HG02610 (cell line): Measurements from ENCODE around the gene PLXNA1.

ENCODE experiments used
- ATAC-seq: cut with Tn5 transposase; IDR thresholded peaks from one replicate; pipeline ENCODE4 v1.9.1; 2021; ENCODE audit warnings: mild to moderate bottlenecking, moderate library complexity; ENCODE audit not compliant: unreplicated experiment

Gene PLXNA1

GRCh38 chr3:127015282-127016042 is 32.5 kb downstream of the PLXNA1 start:
- no peak for ATAC-seq

DNA sequence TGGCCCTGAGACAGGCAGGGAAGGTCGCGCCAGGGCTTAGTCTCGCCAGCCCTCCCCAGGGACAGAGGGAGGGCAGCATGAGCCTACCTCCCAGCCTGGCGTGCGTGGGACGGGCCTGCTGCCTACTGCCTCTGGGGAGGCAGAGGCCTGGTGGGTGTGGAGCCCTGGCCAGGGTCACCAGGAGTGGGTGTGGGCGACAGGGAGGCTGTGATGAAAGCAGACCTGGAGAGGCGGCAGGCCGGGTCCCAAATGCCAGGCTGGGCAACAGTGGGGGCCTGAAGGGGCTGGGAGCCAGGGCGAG is 33.1 kb downstream of the PLXNA1 start:
- ATAC-seq, result no peak

GRCh38 chr3:127016461-127016860 is 33.5 kb downstream of the PLXNA1 start:
- ATAC-seq, result no peak

DNA sequence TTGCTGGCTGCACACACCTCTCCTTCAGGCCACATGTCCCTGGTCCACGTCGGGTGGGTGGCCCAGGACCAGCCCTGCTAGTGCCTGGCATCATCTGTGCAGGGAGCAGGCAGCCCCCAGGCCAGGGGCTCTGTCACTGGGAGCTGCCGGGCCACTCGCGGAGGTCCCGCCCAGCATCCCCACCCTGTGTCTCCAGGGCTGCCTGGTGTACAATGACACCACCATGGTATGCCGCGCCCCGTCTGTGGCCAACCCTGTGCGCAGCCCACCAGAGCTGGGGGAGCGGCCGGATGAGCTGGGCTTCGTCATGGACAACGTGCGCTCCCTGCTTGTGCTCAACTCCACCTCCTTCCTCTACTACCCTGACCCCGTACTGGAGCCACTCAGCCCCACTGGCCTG is 34.3 kb downstream of the PLXNA1 start:
- ATAC-seq, result no peak

DNA sequence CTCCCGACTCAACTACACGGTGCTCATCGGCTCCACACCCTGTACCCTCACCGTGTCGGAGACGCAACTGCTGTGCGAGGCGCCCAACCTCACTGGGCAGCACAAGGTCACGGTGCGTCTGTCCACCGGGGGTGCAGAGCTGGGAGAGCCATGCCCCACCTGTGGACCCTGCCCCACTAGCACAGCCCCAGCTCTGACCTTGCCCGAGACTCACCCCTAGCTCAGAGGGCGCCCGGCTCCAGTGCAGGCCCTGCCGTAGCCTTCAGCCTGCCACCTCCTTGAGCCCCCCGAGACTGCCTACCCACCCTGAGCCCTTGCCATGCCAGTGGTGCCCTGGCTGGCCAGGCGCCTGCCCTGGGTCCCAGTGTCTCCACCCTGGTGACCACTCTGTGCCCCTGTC is 34.9 kb downstream of the PLXNA1 start:
- ATAC-seq, result no peak

DNA sequence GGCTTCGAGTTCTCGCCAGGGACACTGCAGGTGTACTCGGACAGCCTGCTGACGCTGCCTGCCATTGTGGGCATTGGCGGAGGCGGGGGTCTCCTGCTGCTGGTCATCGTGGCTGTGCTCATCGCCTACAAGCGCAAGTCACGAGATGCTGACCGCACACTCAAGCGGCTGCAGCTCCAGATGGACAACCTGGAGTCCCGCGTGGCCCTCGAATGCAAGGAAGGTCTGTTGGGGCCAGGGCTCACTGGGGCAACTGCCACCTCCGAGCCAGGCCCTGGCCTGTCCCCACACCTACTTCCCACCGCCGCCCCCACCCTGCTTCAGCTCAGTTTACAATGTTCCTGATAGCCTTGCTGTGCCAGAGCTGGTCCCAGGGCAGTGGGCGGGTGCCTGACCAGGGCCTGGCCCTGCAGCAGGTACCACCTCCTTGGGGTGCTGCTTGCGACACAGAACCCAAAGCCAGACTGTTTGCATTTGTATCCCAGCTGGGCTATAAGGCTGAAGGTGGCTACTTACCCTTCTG is 35.5 kb downstream of the PLXNA1 start:
- no peak for ATAC-seq

GRCh38 chr3:127019449-127019848 is 36.5 kb downstream of the PLXNA1 start:
- ATAC-seq, result no peak

- ATAC-seq, result no peak
These were observed 37.6 kb downstream of the PLXNA1 start for GRCh38 chr3:127020543-127020942.

- no peak for ATAC-seq
These were observed 39.9 kb downstream of the PLXNA1 start for GRCh38 chr3:127022849-127023248.

DNA sequence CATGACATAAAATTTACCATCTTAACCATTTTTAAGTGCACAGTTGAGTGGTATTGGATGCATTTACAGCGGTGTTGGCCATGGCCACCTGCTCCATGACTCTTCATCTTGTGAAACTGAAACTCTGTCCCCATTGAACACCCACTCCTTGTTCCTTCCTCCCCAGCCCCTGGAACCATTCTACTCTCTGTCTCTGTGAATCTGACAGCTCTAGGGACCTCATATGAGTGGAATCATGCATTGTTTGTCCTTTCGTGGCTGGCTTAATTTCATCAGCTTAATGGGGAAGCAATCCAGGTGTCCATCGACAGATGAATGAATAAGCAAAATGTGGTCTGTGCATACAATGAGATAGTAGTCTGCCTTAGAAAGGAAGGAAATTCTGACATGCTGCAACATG is 42.5 kb downstream of the PLXNA1 start:
- ATAC-seq, result no peak

- ATAC-seq, result no peak
These were observed 43.1 kb downstream of the PLXNA1 start for GRCh38 chr3:127026036-127026435.

GRCh38 chr3:127026661-127027060 is 43.7 kb downstream of the PLXNA1 start:
- ATAC-seq, result no peak

GRCh38 chr3:127027061-127027735 is 44.3 kb downstream of the PLXNA1 start:
- no peak for ATAC-seq

- no peak for ATAC-seq
These were observed 45.1 kb downstream of the PLXNA1 start for GRCh38 chr3:127027811-127028548.

DNA sequence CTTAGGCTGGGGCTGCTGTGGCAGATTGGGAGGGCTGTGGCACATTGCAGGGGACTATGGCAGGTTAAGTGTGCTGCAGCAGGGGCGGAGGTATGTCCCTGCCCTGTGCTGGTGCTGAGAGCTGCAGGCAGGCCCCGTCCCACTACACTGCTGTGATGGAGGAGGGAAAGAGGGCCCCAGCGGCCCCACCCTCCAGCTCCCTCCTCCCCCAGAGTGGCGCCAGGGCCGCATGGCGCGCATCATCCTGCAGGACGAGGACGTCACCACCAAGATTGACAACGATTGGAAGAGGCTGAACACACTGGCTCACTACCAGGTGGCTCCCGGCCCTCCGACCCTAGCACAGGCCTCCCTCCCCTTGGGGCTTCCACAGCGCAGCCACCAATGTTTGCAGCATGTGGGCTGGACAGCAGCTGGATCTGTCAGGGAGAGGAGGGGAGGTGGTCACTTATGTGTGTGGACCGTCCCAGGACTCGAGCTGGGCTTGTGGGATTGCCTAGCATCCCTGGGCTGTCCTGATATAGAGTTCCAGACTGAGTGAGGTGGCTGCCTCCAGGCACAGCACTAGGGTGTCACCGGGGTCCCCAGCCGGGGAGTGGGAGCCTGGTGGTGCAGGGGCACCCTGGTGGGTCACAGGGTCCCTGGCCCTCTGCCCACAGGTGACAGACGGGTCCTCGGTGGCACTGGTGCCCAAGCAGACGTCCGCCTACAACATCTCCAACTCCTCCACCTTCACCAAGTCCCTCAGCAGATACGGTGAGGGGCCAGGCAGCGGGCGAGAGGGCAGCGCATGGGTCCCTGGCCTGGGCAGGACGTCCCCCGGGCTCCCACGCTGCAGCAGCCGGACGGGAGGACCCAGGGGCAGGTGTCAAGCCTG is 46.1 kb downstream of the PLXNA1 start:
- ATAC-seq, result no peak

DNA sequence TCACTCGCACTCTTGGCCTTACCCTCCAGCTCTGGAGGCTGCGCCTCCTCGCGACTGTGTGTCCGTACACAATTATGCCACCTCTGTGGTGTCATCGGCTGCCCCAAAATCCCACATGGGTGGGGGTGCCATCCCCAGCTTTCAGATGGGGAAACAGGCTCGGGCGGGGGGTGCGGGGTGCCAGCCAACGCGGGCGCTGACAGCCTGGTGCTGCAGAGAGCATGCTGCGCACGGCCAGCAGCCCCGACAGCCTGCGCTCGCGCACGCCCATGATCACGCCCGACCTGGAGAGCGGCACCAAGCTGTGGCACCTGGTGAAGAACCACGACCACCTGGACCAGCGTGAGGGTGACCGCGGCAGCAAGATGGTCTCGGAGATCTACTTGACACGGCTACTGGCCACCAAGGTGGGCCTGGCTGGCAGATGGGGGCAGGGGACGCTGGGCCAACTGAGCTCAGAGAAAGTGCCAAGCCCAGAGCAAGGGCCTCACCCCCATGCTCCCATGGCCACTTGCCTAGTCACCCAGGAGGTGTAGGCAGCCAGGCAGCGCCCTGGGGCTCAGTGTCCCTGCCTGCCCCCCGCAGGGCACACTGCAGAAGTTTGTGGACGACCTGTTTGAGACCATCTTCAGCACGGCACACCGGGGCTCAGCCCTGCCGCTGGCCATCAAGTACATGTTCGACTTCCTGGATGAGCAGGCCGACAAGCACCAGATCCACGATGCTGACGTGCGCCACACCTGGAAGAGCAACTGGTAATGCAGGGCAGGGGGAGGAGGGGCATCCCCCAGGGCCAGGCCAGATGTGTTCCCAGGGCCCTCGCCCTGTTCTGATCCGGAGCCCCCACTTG is 47.0 kb downstream of the PLXNA1 start:
- no peak for ATAC-seq

DNA sequence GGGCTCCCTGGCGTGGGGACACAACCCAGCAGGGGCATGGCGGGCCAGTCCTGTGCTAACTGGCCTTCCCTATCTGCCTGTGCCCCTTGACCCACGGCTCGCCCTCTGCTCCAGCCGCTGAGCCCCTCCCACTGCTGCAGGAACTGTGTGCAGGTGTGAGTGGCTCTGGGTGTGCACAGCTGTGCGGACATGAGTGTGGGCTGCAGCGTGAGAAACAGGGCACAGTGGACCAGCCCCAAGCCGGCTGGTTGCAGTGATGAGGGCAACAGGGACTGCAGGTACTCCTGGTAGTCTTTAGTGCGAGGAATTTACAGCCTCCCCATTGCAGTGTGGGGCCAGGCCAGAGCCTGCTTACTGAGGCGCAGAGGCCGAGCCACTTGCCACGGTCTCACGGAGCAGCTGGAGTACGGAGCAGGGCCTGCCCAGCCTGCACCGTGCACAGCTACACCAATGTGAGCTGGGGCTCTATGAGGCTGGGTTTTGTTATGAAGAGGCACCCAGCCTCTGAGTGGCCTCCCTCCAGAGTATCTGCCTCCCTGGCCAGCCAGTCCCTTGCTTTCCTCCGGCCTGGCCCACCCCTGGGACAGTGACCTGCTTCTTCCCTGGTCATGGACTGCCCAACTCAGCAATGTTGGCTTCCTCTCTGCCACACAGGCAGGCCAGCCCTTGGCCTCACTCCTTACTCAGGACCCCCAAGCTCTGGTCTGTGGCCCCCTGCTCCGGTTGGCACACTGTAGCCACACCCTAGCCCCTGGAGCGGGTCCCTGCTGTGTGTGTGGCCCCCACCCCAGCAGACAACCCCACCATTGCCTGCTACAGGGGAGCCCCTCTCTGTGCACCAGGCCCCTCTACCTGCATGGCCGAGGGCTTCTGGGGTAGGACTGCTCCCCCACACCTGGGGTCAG is 47.8 kb downstream of the PLXNA1 start:
- no peak for ATAC-seq

- no peak for ATAC-seq
These were observed 48.5 kb downstream of the PLXNA1 start for GRCh38 chr3:127031413-127031810.

- no peak for ATAC-seq
These were observed 48.9 kb downstream of the PLXNA1 start for GRCh38 chr3:127031845-127032244.
